Loucy (cell line): ENCODE results near the gene FAM187B.

Experiments used
- CTCF ChIP-seq: fragments of 200-600 bp; sonication (generic); conservative IDR thresholded peaks from 2 replicates; pipeline ENCODE4 v1.5.1; 2014; ENCODE audit warnings: mild to moderate bottlenecking, antibody characterized with exemption, low read length
- EZH2phosphoT487 ChIP-seq: fragments of 200-600 bp; IDR thresholded peaks from 2 replicates; pipeline ENCODE4 v1.6.1; 2018; ENCODE audit warnings: antibody characterized with exemption, mild to moderate bottlenecking, moderate library complexity, borderline replicate concordance

DNA sequence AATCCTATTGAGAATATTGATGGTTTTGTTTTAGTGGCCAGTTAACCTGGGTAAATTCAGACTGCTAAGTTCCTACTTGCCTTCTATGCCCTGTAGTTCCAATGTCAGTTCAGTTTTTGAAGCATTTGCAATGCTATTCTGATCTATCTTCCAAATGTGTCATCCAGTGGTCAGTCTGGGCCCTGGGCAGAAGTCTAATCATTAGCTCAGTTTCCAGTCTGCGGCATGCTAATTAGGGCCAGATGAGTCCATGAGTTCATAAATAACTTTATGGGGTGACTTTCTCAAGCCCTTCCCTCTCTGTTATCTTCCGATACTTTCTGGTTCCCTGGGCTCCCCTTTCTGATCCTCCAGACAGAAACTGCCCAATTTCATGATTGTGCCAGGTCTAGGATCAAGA is 32.7 kb downstream of the FAM187B start:
- TF ChIP-seq CTCF (no peak), EZH2phosphoT487 (no peak)
